GM23338 (cell line): ENCODE results near the gene STN1. TPM values are rescaled to one million over a fixed set of nuclear protein-coding genes. Genes with fewer than 3 reads are reported as not detected.

Source experiments
- ATAC-seq: fragments of 200-7000 bp; cut with Tn5 transposase; 3 replicates; pipeline ENCODE4 v1.9.1; 2020
- DNase-seq: peaks from one replicate; pipeline ENCODE4 v3.0.0-alpha.2; 2015; ENCODE audit warnings: low spot score
- H2AFZ ChIP-seq: fragments of 200-600 bp; sonication (generic); 2 replicates; pipeline ENCODE4 v1.8.0; 2016; ENCODE audit warnings: antibody characterized with exemption, mild to moderate bottlenecking, moderate library complexity
- H3F3A ChIP-seq: fragments of 200-600 bp; sonication (generic); replicated peaks from 2 replicates; pipeline ENCODE4 v1.8.0; 2017; ENCODE audit warnings: antibody characterized with exemption, mixed run types, low read depth
- H3K27ac ChIP-seq: fragments of 200-600 bp; sonication (generic); 2 replicates; pipeline ENCODE4 v1.6.1; 2016; ENCODE audit warnings: low read depth
- H3K27me3 ChIP-seq: fragments of 200-600 bp; sonication (generic); 2 replicates; pipeline ENCODE4 v1.8.0; 2016; ENCODE audit warnings: mild to moderate bottlenecking, mixed run types, moderate library complexity; ENCODE audit not compliant: insufficient read depth
- H3K36me3 ChIP-seq: fragments of 200-600 bp; sonication (generic); 2 replicates; pipeline ENCODE4 v1.8.0; 2016; ENCODE audit warnings: mild to moderate bottlenecking; ENCODE audit not compliant: insufficient read depth
- H3K4me1 ChIP-seq: fragments of 200-600 bp; sonication (generic); 2 replicates; pipeline ENCODE4 v1.8.0; 2016; ENCODE audit warnings: mild to moderate bottlenecking, moderate library complexity; ENCODE audit not compliant: insufficient read depth
- H3K4me2 ChIP-seq: fragments of 200-600 bp; sonication (generic); 2 replicates; pipeline ENCODE4 v1.7.1; 2017; ENCODE audit warnings: mixed run types
- H3K4me3 ChIP-seq: fragments of 200-600 bp; sonication (generic); 2 replicates; pipeline ENCODE4 v1.6.1; 2016; ENCODE audit warnings: mixed run types
- H3K79me2 ChIP-seq: fragments of 200-600 bp; sonication (generic); replicated peaks from 2 replicates; pipeline ENCODE4 v1.8.0; 2017; ENCODE audit warnings: mild to moderate bottlenecking; ENCODE audit not compliant: insufficient read depth
- H3K9me2 ChIP-seq: fragments of 200-600 bp; sonication (generic); 2 replicates; pipeline ENCODE4 v1.8.0; 2017; ENCODE audit not compliant: insufficient read depth
- H4K20me1 ChIP-seq: fragments of 200-600 bp; sonication (generic); replicated peaks from 2 replicates; pipeline ENCODE4 v1.8.0; 2017; ENCODE audit warnings: mild to moderate bottlenecking; ENCODE audit not compliant: insufficient read depth
- H3K27ac Mint-ChIP-seq: 2 replicates; pipeline ENCODE4 v1.8.0; 2020; ENCODE audit warnings: inconsistent platforms, mild to moderate bottlenecking, moderate library complexity, mixed read lengths
- H3K27me3 Mint-ChIP-seq: 3 replicates; pipeline ENCODE4 v1.8.0; 2022; ENCODE audit warnings: low read depth, mild to moderate bottlenecking, moderate library complexity, mixed read lengths, inconsistent platforms; ENCODE audit not compliant: insufficient read depth, poor library complexity
- H3K36me3 Mint-ChIP-seq: 3 replicates; pipeline ENCODE4 v1.8.0; 2021; ENCODE audit warnings: low read depth, mild to moderate bottlenecking, inconsistent platforms, moderate library complexity, mixed read lengths
- H3K4me1 Mint-ChIP-seq: 3 replicates; pipeline ENCODE4 v1.8.0; 2020; ENCODE audit warnings: mild to moderate bottlenecking, inconsistent platforms, mixed read lengths
- H3K4me3 Mint-ChIP-seq: 3 replicates; pipeline ENCODE4 v1.8.0; 2021; ENCODE audit warnings: moderate library complexity, mild to moderate bottlenecking, inconsistent platforms, mixed read lengths
- H3K9me3 Mint-ChIP-seq: 3 replicates; pipeline ENCODE4 v1.8.0; 2020; ENCODE audit warnings: moderate library complexity, mild to moderate bottlenecking, inconsistent platforms, mixed read lengths
- CREB1 ChIP-seq: fragments of 250-450 bp; sonication (Bioruptor Pico); IDR thresholded peaks from 2 replicates; pipeline ENCODE4 v1.5.0; 2020; ENCODE audit warnings: low read depth, mild to moderate bottlenecking, moderate library complexity
- EZH2 ChIP-seq: fragments of 200-600 bp; sonication (generic); IDR thresholded peaks from one replicate; pipeline ENCODE4 v1.8.0; 2017; ENCODE audit warnings: antibody characterized with exemption, mild to moderate bottlenecking, low read depth; ENCODE audit not compliant: unreplicated experiment
- EZH2phosphoT487 ChIP-seq: fragments of 200-600 bp; sonication (generic); IDR thresholded peaks from one replicate; pipeline ENCODE4 v1.8.1; 2018; ENCODE audit warnings: antibody characterized with exemption; ENCODE audit not compliant: unreplicated experiment
- JUNB ChIP-seq: IDR thresholded peaks from one replicate; pipeline ENCODE4 v1.6.1; 2016; ENCODE audit warnings: antibody characterized with exemption; ENCODE audit not compliant: unreplicated experiment
- NANOG ChIP-seq: IDR thresholded peaks from 2 replicates; pipeline ENCODE4 v1.6.1; 2016; ENCODE audit warnings: antibody characterized with exemption, borderline replicate concordance
- POLR2AphosphoS5 ChIP-seq: IDR thresholded peaks from 2 replicates; pipeline ENCODE4 v1.6.1; 2016; ENCODE audit warnings: antibody characterized with exemption, low read depth
- STAT1 ChIP-seq: IDR thresholded peaks from one replicate; pipeline ENCODE4 v1.6.1; 2016; ENCODE audit warnings: antibody characterized with exemption; ENCODE audit not compliant: unreplicated experiment
- ZNF114 ChIP-seq: fragments of 250-450 bp; sonication (Bioruptor Pico); IDR thresholded peaks from 2 replicates; pipeline ENCODE4 v1.5.0; 2020; ENCODE audit warnings: mild to moderate bottlenecking, moderate library complexity
- ZNF331 ChIP-seq: fragments of 250-450 bp; sonication (Bioruptor Pico); IDR thresholded peaks from 2 replicates; pipeline ENCODE4 v1.5.0; 2020; ENCODE audit warnings: low read depth, mild to moderate bottlenecking, moderate library complexity
- polyA plus RNA-seq: library from polyadenylated mRNA; unstranded; fragments of >200 nt; fragmentation: Nextera tagmentation; extraction: Ambion mirVana; gene quantifications from 2 replicates; pipeline ENCODE4 v1.2.1, GENCODE V29; 2016
- total RNA-seq: library from RNA; depleted of rRNA; stranded (reverse); fragments of >200 nt; shearing (Covaris generic); gene quantifications from 2 replicates; pipeline ENCODE4 v1.2.3, GENCODE V29; 2014
- TF ChIP-seq, protein P1 (sequence below): IDR thresholded peaks from 2 replicates; pipeline ENCODE4 v1.6.1; 2016; ENCODE audit warnings: antibody characterized with exemption
- TF ChIP-seq, protein P2 (sequence below), 2 experiments: fragments of 200-600 bp in 1 of 2; sonication (generic) in 1 of 2; conservative IDR thresholded peaks; 2 replicates each; pipeline versions ENCODE4 v1.5.1 to v1.6.1; 2016 to 2017; ENCODE audit warnings: antibody characterized with exemption in 2 of 2, low read depth in 2 of 2, mild to moderate bottlenecking in 2 of 2, moderate library complexity in 1 of 2
- TF ChIP-seq, protein P3 (sequence below): fragments of 250-450 bp; sonication (Bioruptor Pico); IDR thresholded peaks from 2 replicates; pipeline ENCODE4 v1.5.0; 2020; ENCODE audit warnings: mild to moderate bottlenecking, moderate library complexity
- TF ChIP-seq, protein P4 (sequence below): IDR thresholded peaks from one replicate; pipeline ENCODE4 v1.6.1; 2018; ENCODE audit warnings: antibody characterized with exemption; ENCODE audit not compliant: unreplicated experiment

Gene STN1
- total and polyA plus RNA-seq, 2 experiments from 2014 or later = 7.2 to 11.3 TPM

DNA sequence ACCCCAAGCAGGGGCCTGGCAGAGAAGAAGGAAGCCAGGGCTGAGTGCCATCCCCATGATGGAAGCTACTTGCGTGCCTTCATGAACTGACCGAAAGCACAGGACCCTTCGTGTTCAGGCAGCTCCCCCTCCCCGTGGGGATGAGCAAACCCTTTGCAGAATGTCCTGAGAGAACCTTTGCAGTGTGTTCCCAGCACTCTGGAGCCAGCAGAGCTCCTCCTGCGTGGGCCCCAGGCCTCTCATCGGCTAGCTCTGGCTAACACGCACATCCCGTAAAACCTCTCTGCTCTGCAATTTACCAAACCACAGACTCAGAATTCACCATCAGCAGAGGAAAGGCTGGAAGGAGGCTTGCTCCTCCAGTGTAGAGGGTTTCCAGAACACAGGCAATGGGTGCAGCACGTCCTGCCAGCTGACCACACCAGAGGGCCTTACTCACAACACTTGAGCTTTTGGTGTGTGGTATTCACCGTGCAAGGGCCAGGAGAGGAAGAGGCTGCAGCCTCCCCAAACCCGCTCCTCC, 65.7 kb downstream of the STN1 start:
- H3K4me3 Mint-ChIP-seq = no peak overlapping the region
- ATAC-seq = no peak

More for the DNA sequence above, 65.7 kb downstream of the STN1 start:
- peaks cover 31% of the 10 kb centered on the region for H3K4me1 Mint-ChIP-seq
- Histone ChIP-seq H3K79me2 (no peaks in the 10 kb centered on the region), H3K27ac (no peak overlapping the region), H3K27me3 (peaks cover 38% of the 10 kb centered on the region), H3F3A (no peaks in the 10 kb centered on the region; the same call in 1 of the 2 replicates), H3K4me2 (no peak overlapping the region), H3K9me2 (no peaks in the 10 kb centered on the region), H2AFZ (no peak overlapping the region), H4K20me1 (peaks cover 9% of the 10 kb centered on the region; the same call in 1 of the 2 replicates), H3K4me3 (no peak overlapping the region), H3K4me1 (peaks cover 16% of the 10 kb centered on the region), H3K36me3 (no peaks in the 10 kb centered on the region)
- TF ChIP-seq POLR2AphosphoS5 (no peak), CREB1 (CRISPR knock-in tag) (no peak), NANOG (no peak), STAT1 (no peak), JUNB (no peak), EZH2phosphoT487 (no peak), ZNF114 (CRISPR knock-in tag) (no peak), EZH2 (no peak), ZNF331 (no peak)
- TF ChIP-seq, protein P1, sequence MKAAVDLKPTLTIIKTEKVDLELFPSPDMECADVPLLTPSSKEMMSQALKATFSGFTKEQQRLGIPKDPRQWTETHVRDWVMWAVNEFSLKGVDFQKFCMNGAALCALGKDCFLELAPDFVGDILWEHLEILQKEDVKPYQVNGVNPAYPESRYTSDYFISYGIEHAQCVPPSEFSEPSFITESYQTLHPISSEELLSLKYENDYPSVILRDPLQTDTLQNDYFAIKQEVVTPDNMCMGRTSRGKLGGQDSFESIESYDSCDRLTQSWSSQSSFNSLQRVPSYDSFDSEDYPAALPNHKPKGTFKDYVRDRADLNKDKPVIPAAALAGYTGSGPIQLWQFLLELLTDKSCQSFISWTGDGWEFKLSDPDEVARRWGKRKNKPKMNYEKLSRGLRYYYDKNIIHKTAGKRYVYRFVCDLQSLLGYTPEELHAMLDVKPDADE = no peak
- TF ChIP-seq, protein P2, sequence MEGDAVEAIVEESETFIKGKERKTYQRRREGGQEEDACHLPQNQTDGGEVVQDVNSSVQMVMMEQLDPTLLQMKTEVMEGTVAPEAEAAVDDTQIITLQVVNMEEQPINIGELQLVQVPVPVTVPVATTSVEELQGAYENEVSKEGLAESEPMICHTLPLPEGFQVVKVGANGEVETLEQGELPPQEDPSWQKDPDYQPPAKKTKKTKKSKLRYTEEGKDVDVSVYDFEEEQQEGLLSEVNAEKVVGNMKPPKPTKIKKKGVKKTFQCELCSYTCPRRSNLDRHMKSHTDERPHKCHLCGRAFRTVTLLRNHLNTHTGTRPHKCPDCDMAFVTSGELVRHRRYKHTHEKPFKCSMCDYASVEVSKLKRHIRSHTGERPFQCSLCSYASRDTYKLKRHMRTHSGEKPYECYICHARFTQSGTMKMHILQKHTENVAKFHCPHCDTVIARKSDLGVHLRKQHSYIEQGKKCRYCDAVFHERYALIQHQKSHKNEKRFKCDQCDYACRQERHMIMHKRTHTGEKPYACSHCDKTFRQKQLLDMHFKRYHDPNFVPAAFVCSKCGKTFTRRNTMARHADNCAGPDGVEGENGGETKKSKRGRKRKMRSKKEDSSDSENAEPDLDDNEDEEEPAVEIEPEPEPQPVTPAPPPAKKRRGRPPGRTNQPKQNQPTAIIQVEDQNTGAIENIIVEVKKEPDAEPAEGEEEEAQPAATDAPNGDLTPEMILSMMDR (conservative IDR thresholded peaks at IDR 0.05; ENCODE audit: low read depth in 2 of 2) = no peak
- TF ChIP-seq, protein P3, sequence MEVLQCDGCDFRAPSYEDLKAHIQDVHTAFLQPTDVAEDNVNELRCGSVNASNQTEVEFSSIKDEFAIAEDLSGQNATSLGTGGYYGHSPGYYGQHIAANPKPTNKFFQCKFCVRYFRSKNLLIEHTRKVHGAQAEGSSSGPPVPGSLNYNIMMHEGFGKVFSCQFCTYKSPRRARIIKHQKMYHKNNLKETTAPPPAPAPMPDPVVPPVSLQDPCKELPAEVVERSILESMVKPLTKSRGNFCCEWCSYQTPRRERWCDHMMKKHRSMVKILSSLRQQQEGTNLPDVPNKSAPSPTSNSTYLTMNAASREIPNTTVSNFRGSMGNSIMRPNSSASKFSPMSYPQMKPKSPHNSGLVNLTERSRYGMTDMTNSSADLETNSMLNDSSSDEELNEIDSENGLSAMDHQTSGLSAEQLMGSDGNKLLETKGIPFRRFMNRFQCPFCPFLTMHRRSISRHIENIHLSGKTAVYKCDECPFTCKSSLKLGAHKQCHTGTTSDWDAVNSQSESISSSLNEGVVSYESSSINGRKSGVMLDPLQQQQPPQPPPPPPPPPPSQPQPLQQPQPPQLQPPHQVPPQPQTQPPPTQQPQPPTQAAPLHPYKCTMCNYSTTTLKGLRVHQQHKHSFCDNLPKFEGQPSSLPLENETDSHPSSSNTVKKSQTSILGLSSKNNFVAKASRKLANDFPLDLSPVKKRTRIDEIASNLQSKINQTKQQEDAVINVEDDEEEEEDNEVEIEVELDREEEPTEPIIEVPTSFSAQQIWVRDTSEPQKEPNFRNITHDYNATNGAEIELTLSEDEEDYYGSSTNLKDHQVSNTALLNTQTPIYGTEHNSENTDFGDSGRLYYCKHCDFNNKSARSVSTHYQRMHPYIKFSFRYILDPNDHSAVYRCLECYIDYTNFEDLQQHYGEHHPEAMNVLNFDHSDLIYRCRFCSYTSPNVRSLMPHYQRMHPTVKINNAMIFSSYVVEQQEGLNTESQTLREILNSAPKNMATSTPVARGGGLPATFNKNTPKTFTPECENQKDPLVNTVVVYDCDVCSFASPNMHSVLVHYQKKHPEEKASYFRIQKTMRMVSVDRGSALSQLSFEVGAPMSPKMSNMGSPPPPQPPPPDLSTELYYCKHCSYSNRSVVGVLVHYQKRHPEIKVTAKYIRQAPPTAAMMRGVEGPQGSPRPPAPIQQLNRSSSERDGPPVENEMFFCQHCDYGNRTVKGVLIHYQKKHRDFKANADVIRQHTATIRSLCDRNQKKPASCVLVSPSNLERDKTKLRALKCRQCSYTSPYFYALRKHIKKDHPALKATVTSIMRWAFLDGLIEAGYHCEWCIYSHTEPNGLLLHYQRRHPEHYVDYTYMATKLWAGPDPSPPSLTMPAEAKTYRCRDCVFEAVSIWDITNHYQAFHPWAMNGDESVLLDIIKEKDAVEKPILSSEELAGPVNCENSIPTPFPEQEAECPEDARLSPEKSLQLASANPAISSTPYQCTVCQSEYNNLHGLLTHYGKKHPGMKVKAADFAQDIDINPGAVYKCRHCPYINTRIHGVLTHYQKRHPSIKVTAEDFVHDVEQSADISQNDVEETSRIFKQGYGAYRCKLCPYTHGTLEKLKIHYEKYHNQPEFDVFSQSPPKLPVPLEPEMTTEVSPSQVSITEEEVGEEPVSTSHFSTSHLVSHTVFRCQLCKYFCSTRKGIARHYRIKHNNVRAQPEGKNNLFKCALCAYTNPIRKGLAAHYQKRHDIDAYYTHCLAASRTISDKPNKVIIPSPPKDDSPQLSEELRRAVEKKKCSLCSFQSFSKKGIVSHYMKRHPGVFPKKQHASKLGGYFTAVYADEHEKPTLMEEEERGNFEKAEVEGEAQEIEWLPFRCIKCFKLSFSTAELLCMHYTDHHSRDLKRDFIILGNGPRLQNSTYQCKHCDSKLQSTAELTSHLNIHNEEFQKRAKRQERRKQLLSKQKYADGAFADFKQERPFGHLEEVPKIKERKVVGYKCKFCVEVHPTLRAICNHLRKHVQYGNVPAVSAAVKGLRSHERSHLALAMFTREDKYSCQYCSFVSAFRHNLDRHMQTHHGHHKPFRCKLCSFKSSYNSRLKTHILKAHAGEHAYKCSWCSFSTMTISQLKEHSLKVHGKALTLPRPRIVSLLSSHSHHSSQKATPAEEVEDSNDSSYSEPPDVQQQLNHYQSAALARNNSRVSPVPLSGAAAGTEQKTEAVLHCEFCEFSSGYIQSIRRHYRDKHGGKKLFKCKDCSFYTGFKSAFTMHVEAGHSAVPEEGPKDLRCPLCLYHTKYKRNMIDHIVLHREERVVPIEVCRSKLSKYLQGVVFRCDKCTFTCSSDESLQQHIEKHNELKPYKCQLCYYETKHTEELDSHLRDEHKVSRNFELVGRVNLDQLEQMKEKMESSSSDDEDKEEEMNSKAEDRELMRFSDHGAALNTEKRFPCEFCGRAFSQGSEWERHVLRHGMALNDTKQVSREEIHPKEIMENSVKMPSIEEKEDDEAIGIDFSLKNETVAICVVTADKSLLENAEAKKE = no peak
- TF ChIP-seq, protein P4, sequence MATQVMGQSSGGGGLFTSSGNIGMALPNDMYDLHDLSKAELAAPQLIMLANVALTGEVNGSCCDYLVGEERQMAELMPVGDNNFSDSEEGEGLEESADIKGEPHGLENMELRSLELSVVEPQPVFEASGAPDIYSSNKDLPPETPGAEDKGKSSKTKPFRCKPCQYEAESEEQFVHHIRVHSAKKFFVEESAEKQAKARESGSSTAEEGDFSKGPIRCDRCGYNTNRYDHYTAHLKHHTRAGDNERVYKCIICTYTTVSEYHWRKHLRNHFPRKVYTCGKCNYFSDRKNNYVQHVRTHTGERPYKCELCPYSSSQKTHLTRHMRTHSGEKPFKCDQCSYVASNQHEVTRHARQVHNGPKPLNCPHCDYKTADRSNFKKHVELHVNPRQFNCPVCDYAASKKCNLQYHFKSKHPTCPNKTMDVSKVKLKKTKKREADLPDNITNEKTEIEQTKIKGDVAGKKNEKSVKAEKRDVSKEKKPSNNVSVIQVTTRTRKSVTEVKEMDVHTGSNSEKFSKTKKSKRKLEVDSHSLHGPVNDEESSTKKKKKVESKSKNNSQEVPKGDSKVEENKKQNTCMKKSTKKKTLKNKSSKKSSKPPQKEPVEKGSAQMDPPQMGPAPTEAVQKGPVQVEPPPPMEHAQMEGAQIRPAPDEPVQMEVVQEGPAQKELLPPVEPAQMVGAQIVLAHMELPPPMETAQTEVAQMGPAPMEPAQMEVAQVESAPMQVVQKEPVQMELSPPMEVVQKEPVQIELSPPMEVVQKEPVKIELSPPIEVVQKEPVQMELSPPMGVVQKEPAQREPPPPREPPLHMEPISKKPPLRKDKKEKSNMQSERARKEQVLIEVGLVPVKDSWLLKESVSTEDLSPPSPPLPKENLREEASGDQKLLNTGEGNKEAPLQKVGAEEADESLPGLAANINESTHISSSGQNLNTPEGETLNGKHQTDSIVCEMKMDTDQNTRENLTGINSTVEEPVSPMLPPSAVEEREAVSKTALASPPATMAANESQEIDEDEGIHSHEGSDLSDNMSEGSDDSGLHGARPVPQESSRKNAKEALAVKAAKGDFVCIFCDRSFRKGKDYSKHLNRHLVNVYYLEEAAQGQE = no peak
- DNase-seq = no peak
- no peaks in the 10 kb centered on the region; the same call in 2 of the 3 replicates for H3K36me3 Mint-ChIP-seq
- no peak overlapping the region for H3K27ac Mint-ChIP-seq
- H3K27me3 Mint-ChIP-seq = peaks cover 40% of the 10 kb centered on the region
- H3K9me3 Mint-ChIP-seq = no peaks in the 10 kb centered on the region
